Right hindlimb (tissue), 1 donor: ENCODE measurements around the gene TMEM167A.

Experiments used
- DNase-seq: peaks from one replicate; pipeline ENCODE4 v3.0.0-alpha.2; 2018

The TMEM167A gene

GRCh38 chr5:83076742-83077661, at the start of gene TMEM167A, which contains the start of gene XRCC4:
Gene TMEM167A, minus strand, starts transcription at chr5:83077394. Its CDS starts 71 bp downstream, at chr5:83077323.
Gene XRCC4, plus strand, starts transcription at chr5:83077547. Its CDS starts 27,373 bp downstream, at chr5:83104920.
- DNase-seq: peak; percentile 99

GRCh38 chr5:83126501-83126900, 49.3 kb upstream of the TMEM167A start:
- DNase-seq: no peak

- no peak for DNase-seq
These were observed 48.4 kb upstream of the TMEM167A start for GRCh38 chr5:83125560-83125959.

- DNase-seq: no peak
These were observed 47.4 kb upstream of the TMEM167A start for GRCh38 chr5:83124593-83124992.

- no peak for DNase-seq
These were observed 41.8 kb upstream of the TMEM167A start for GRCh38 chr5:83118976-83119375.

- DNase-seq: no peak
These were observed 41.3 kb upstream of the TMEM167A start for GRCh38 chr5:83118471-83118870.

- DNase-seq: no peak
These were observed 38.6 kb upstream of the TMEM167A start for GRCh38 chr5:83115816-83116215.

- no peak for DNase-seq
These were observed 32.2 kb upstream of the TMEM167A start for GRCh38 chr5:83109380-83109779.

GRCh38 chr5:83107692-83108420, 30.7 kb upstream of the TMEM167A start:
- DNase-seq: no peak

GRCh38 chr5:83104021-83104420, 26.8 kb upstream of the TMEM167A start:
- DNase-seq: no peak

- DNase-seq: no peak
These were observed 25.3 kb upstream of the TMEM167A start for GRCh38 chr5:83102364-83102980.

- no peak for DNase-seq
These were observed 24.3 kb upstream of the TMEM167A start for GRCh38 chr5:83101514-83101913.

- no peak for DNase-seq
These were observed 22.3 kb upstream of the TMEM167A start for GRCh38 chr5:83099445-83099844.

- no peak for DNase-seq
These were observed 21.8 kb upstream of the TMEM167A start for GRCh38 chr5:83099001-83099400.

- DNase-seq: no peak
These were observed 20.6 kb upstream of the TMEM167A start for GRCh38 chr5:83097689-83098231.

- no peak for DNase-seq
These were observed 19.6 kb upstream of the TMEM167A start for GRCh38 chr5:83096660-83097339.

- DNase-seq: peak; percentile 28
These were observed 18.9 kb upstream of the TMEM167A start for GRCh38 chr5:83095957-83096539.

- no peak for DNase-seq
These were observed 18.2 kb upstream of the TMEM167A start for GRCh38 chr5:83095163-83095956.

GRCh38 chr5:83093692-83094091, 16.5 kb upstream of the TMEM167A start:
- no peak for DNase-seq

- no peak for DNase-seq
These were observed 15.4 kb upstream of the TMEM167A start for GRCh38 chr5:83092619-83093018.

GRCh38 chr5:83090169-83090568, 13.0 kb upstream of the TMEM167A start:
- DNase-seq: no peak
